ENCODE results near the gene AFF1.
"Not testable (repeated sequence)": the region's sequence is repeated elsewhere in the genome, so short reads cannot be mapped to it uniquely, and the experiment has no call there.

AFF1 gene

GRCh38 chr4:87116231-87116630, 181.4 kb downstream of the AFF1 start:
- no peak for DNase-seq (ENCODE audit: low read depth)

GRCh38 chr4:87117051-87117731, 182.4 kb downstream of the AFF1 start:
- no peak for DNase-seq (ENCODE audit: low read depth)

- DNase-seq (ENCODE audit: low read depth): no peak
Measured at GRCh38 chr4:87117732-87118075, 182.9 kb downstream of the AFF1 start.

- no peak for DNase-seq (ENCODE audit: low read depth)
Measured at GRCh38 chr4:87118421-87118820, 183.6 kb downstream of the AFF1 start.

- DNase-seq (ENCODE audit: low read depth): no peak
Measured at GRCh38 chr4:87118826-87119225, 184.0 kb downstream of the AFF1 start.

GRCh38 chr4:87120010-87120409, 185.2 kb downstream of the AFF1 start:
- no peak for DNase-seq (ENCODE audit: low read depth)

- DNase-seq (ENCODE audit: low read depth): no peak
Measured at GRCh38 chr4:87120411-87121162, 185.8 kb downstream of the AFF1 start.

GRCh38 chr4:87121341-87122065, 186.7 kb downstream of the AFF1 start:
- DNase-seq (ENCODE audit: low read depth): no peak

- DNase-seq (ENCODE audit: low read depth): no peak
Measured at GRCh38 chr4:87122252-87122651, 187.4 kb downstream of the AFF1 start.

- DNase-seq (ENCODE audit: low read depth): no peak
Measured at GRCh38 chr4:87126056-87126455, 191.2 kb downstream of the AFF1 start.

- DNase-seq (ENCODE audit: low read depth): no peak
Measured at GRCh38 chr4:87128006-87128705, 193.3 kb downstream of the AFF1 start.

GRCh38 chr4:87129681-87130080, 194.9 kb downstream of the AFF1 start:
- no peak for DNase-seq (ENCODE audit: low read depth)

- DNase-seq (ENCODE audit: low read depth): no peak
Measured at GRCh38 chr4:87130985-87131703, 196.3 kb downstream of the AFF1 start.

- DNase-seq (ENCODE audit: low read depth): no peak
Measured at GRCh38 chr4:87132035-87132434, 197.2 kb downstream of the AFF1 start.

GRCh38 chr4:87133183-87133582, 198.4 kb downstream of the AFF1 start:
- DNase-seq (ENCODE audit: low read depth): no peak

- DNase-seq (ENCODE audit: low read depth): no peak
Measured at GRCh38 chr4:87134122-87134521, 199.3 kb downstream of the AFF1 start.

GRCh38 chr4:87141428-87141827, 206.6 kb downstream of the AFF1 start:
- no peak for DNase-seq (ENCODE audit: low read depth)

GRCh38 chr4:87144356-87144755, 209.5 kb downstream of the AFF1 start:
- DNase-seq (ENCODE audit: low read depth): no peak

- not testable (repeated sequence) for DNase-seq (ENCODE audit: low read depth)
Measured at GRCh38 chr4:87145934-87146333, 211.1 kb downstream of the AFF1 start.

- DNase-seq (ENCODE audit: low read depth): no peak
Measured at GRCh38 chr4:87147116-87147515, 212.3 kb downstream of the AFF1 start.

GRCh38 chr4:87150498-87151261, 215.9 kb downstream of the AFF1 start:
- peak; percentile 26 for DNase-seq (ENCODE audit: low read depth)

Data from T follicular helper cell (primary cell).